ENCODE measurements around the gene ASTN2.

ASTN2 gene

GRCh38 chr9:116939161-116939560 is 475.7 kb downstream of the ASTN2 start:
- TF ChIP-seq, protein P1, sequence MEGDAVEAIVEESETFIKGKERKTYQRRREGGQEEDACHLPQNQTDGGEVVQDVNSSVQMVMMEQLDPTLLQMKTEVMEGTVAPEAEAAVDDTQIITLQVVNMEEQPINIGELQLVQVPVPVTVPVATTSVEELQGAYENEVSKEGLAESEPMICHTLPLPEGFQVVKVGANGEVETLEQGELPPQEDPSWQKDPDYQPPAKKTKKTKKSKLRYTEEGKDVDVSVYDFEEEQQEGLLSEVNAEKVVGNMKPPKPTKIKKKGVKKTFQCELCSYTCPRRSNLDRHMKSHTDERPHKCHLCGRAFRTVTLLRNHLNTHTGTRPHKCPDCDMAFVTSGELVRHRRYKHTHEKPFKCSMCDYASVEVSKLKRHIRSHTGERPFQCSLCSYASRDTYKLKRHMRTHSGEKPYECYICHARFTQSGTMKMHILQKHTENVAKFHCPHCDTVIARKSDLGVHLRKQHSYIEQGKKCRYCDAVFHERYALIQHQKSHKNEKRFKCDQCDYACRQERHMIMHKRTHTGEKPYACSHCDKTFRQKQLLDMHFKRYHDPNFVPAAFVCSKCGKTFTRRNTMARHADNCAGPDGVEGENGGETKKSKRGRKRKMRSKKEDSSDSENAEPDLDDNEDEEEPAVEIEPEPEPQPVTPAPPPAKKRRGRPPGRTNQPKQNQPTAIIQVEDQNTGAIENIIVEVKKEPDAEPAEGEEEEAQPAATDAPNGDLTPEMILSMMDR (IDR thresholded peaks at IDR 0.05; ENCODE audit: low read depth, low read length, missing control alignments), result no peak
- no peak for DNase-seq (ENCODE audit: low read depth)
- H3K4me3 ChIP-seq (ENCODE audit: low read depth, low read length), result no peak overlapping the region

DNA sequence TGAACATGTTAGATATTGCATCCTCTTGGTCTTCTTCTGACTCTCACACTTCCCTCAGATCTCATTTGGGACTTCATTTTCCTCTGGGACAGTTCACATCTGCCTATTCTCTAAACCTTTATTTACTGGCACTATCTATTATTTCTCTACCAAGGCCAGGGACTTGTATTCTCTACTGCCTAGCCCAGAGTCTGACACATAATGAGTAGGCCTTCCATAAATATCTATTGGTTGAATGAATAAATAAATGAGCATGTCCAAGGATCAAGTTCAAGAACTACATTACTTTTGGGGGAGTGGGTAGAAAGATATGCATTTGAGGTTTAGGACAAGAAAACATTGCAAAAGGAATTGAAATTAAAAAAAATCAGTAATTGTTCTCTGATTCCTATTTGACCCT is 477.5 kb downstream of the ASTN2 start:
- no peak overlapping the region for H3K4me3 ChIP-seq (ENCODE audit: low read depth, low read length)
- TF ChIP-seq, protein P1 (IDR thresholded peaks at IDR 0.05; ENCODE audit: low read depth, low read length, missing control alignments), result no peak
- DNase-seq (ENCODE audit: low read depth), result no peak

GRCh38 chr9:116935149-116935897 is 479.5 kb downstream of the ASTN2 start:
- TF ChIP-seq, protein P1 (IDR thresholded peaks at IDR 0.05; ENCODE audit: low read depth, low read length, missing control alignments), result no peak
- no peak overlapping the region for H3K4me3 ChIP-seq (ENCODE audit: low read depth, low read length)
- DNase-seq (ENCODE audit: low read depth), result peak; percentile 43

DNA sequence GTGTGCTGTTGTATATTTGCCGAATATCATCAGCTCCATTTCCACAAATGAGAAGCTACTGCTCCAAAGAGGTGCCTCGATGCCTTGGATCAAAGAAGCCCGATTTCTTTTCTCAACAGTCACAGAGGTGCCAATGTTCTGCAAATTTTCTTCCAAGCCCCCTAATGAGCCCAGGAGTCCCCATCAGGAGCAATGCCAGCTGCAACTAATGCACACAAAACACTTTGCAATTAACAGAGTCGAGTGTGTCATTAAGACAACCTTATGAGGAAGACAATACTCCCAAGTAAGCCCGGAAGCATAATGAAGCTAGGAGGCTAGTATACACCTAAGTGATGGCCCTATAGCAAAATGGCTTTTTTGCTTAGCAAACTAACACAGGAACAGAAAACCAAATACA is 480.7 kb downstream of the ASTN2 start:
- TF ChIP-seq, protein P1 (IDR thresholded peaks at IDR 0.05; ENCODE audit: low read depth, low read length, missing control alignments), result no peak
- H3K4me3 ChIP-seq (ENCODE audit: low read depth, low read length), result no peak overlapping the region

GRCh38 chr9:116933251-116933650 is 481.6 kb downstream of the ASTN2 start:
- no peak for DNase-seq (ENCODE audit: low read depth)
- TF ChIP-seq, protein P1 (IDR thresholded peaks at IDR 0.05; ENCODE audit: low read depth, low read length, missing control alignments), result no peak
- no peak overlapping the region for H3K4me3 ChIP-seq (ENCODE audit: low read depth, low read length)

More for the DNA sequence above, 480.7 kb downstream of the ASTN2 start:
- no peak for DNase-seq (ENCODE audit: low read depth)

GRCh38 chr9:116929621-116930020 is 485.2 kb downstream of the ASTN2 start:
- no peak overlapping the region for H3K4me3 ChIP-seq (ENCODE audit: low read depth, low read length)
- no peak for DNase-seq (ENCODE audit: low read depth)
- TF ChIP-seq, protein P1 (IDR thresholded peaks at IDR 0.05; ENCODE audit: low read depth, low read length, missing control alignments), result no peak

- no peak for DNase-seq (ENCODE audit: low read depth)
- H3K4me3 ChIP-seq (ENCODE audit: low read depth, low read length), result no peak overlapping the region
- TF ChIP-seq, protein P1 (IDR thresholded peaks at IDR 0.05; ENCODE audit: low read depth, low read length, missing control alignments), result no peak
These were observed 486.0 kb downstream of the ASTN2 start for GRCh38 chr9:116928884-116929283.

Data from GM12864 (cell line).